Dedifferentiated amniotic fluid mesenchymal stem cell (primary cell): ENCODE measurements around the gene TRDMT1.

ENCODE experiments used
- DNase-seq: peaks from one replicate; pipeline ENCODE4 v3.0.0-alpha.2; 2016; ENCODE audit errors: extremely low spot score

The TRDMT1 gene, protein sequence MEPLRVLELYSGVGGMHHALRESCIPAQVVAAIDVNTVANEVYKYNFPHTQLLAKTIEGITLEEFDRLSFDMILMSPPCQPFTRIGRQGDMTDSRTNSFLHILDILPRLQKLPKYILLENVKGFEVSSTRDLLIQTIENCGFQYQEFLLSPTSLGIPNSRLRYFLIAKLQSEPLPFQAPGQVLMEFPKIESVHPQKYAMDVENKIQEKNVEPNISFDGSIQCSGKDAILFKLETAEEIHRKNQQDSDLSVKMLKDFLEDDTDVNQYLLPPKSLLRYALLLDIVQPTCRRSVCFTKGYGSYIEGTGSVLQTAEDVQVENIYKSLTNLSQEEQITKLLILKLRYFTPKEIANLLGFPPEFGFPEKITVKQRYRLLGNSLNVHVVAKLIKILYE

DNA sequence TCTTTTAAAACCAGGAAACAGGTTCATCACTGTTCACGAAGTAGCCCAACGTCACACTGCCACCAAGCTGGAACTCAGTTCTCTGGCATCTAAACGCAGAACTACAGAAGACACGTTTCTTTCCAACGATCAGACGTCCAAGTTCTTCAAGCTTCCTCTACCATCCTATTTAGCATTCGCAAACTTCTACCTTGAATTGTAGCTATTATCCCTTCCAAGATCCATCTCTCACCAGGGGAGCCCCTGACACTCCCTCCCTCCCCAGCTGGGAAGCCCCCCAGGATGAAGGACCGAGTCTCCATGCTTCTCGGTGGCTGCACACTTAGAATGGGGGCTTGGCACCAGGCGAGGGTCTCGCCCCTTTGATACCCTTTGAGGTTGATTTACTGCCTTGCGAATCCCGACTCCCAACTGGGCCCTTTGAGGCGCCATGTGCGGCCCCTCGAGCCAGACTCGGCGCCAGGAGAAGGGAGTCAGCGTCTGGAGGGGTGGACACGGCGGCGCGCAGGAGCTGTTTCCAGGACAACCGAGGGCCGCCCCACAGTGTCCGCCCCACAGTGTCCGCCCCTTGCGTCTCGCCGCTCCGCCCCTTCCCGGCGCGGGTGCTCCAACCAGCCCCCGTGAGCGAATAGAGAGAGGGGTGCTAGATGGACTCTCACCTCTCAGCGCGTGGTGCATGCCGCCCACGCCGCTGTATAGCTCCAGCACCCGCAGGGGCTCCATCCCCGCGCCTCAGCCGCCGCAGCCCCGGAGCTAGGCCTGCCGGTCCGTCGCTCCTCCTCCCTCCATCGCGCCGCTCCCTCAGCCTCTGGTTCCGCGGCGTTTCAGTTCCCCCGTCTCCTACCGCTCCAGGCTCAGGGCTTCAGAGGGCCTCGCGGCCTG is at the start of gene TRDMT1:
Gene TRDMT1, minus strand, starts transcription at position 761 of the 882 bp plus-strand sequence. Its CDS starts 38 bp downstream, at position 723.
- peak; percentile 88 for DNase-seq

DNA sequence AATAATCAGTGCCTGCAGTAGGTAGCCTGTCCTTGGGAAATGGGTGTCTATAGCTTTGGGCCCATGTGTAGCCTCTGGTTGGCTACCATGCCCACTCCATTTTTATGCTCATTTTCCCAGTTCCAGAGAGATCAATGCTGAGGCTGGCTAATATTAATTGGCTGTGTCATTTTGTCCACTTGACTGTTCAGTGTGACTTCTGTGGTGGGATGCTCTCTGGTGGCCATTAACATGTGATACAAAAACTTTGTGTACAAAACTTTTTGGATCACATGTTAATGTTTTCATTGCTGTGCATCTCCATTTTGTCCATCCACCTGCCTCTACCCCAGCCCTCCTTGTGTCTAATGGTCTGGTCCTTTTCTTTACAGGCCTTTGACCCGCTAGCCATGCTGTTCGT is 49.3 kb upstream of the TRDMT1 start:
- DNase-seq = no peak

DNA sequence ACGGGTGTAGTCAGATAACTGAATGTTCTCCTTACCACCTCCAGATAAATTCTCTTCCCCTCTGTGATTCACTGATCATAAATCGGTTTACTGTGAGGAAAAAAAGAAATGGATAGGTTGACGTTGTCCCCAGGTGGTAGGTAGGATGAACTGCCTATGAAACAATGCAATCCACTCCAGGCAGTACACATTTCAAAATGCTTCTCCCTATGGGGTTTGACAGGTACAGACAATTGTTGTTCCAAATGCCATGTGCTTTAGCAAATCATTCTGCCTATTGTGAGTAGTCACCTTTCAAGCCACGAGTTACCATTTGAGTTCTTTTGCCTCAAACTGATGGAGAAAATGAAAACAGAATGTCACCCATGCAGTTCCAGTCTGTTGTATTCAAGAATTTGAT is 48.3 kb upstream of the TRDMT1 start:
- no peak for DNase-seq

DNA sequence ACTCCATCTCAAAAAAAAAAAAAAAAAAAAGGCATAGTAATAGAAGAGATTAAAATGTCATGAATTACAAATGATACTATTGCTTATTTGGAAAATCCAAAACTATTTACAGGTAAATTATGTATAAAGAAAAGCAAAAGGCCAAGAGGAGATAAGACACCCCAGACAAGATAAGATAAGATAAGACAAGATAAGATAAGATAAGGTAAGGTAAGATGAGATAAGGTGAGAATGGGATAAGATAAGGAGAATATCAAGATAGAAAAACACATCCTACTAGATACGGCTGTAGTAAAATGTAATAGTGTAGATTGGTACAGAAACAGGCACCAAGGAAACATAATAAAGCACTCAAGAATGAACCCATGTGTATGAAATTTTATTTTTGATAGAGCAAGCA is 47.5 kb upstream of the TRDMT1 start:
- no peak for DNase-seq

DNA sequence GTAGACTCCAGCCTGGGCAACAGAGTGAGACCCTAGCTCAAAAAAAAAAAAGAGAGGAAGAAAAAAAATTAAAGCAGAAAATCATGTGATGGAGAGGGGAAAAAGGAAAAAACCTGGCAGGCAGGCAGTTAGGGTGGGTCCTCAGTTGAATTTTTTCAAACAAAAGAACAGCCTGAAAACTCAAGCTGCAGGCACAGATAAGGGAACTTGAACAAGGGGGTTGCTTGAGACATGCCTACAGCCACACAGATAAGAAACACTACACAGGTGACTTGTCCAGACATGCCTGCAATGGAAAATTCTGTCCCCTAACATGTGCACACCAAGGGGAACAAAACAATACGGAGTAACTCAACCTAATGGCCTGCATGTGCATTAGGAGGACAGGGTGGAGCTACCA is 45.7 kb upstream of the TRDMT1 start:
- no peak for DNase-seq

DNA sequence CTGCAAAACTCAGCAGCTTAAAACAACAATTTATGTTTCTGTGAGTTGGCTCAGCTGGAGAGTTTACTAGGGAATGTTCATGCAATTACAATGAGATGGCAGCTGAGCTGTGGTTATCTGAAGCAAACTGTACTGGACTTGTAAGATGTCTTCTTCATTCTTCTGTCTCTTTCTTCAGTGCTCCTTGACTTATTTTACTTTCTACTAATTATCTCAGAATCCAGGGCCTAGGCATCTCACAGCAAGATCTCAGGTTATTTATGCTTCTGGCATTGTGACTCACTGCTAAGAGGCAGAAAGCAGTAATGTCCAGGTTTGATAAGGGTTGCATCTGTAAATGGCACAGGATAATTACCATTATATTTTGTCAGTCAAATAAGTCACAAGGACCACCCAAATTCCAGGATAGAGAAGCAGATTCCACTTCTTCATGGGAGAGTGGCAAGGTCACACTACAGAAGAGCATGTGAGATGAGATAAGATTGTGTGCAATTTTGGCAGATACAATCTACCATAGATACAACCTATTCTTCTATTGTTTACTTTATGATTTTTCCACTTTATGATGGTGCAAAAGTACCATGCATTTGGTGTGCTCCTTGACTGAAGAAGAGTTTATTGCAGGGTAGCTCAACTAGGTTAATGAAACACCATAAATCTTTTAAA is 43.4 kb upstream of the TRDMT1 start:
- no peak for DNase-seq

DNA sequence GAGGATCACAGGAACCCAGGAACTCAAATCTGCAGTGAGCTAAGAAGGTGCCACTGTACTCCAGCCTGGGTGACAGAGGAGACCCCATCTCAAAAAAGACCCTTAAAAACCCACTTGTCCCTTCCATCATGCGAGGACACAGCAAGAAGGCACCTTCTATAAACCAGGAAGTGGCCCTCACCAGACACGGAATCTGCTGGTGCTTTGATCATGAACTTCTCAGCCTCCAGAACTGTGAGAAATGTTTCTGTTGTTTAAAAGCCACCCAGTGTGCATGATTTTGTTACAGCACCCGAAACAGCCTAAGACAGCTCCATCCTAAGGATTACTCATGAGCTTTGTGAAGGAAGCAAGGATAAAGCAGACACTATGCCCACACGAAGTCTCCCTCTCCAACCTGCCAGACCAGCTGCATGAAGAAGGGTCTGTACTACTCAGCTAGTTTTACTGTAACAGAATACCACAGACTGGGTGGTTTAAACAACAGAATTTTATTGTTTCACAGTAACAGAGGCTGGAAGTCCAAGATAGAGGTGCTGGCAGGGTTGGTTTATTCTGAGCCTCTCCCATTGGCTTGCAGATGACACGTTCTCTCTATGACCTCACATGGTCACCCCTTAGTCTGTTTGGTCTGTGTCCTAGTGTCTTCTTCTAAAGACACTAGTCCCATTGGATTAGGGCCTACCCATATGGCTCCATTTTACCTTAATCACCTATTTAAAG is 40.3 kb upstream of the TRDMT1 start:
- no peak for DNase-seq

DNA sequence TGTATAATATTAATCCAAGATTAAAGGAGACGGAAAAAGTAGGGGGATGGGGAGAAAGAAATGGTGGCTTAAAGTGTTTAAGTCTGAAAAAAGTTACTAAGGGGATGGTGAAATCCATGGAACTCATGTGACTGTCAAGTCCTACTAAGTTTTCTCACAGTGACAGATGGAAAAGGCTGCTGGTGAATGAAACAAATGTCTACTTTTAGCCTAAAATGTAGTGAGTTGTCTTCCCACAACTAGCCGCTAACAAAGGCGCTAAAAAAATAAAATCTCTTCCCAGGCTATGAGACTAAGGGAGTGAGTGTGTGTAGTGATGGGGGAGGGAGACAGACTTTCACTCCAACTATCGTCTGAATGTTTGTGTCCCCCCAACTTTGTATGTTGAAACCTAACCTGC is 39.1 kb upstream of the TRDMT1 start:
- DNase-seq = no peak

DNA sequence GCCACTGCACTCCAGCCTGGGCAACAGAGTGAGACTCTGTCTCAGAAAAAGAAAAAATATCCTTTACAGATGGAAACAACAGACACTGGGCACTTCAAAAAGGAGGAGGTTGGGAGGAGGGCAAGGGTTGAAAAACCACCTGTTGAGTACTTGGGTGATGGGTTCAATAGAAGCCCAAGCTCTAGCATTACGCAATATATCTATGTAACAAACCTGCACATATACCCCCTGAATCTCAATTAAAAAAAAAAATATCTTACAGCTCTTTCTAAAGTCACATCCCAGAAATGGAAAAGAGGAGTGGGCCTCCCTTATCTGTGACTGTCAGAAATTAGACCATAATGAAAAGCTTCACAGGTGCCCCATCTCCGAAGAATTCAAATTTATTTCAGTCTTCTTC is 38.6 kb upstream of the TRDMT1 start:
- DNase-seq = no peak

DNA sequence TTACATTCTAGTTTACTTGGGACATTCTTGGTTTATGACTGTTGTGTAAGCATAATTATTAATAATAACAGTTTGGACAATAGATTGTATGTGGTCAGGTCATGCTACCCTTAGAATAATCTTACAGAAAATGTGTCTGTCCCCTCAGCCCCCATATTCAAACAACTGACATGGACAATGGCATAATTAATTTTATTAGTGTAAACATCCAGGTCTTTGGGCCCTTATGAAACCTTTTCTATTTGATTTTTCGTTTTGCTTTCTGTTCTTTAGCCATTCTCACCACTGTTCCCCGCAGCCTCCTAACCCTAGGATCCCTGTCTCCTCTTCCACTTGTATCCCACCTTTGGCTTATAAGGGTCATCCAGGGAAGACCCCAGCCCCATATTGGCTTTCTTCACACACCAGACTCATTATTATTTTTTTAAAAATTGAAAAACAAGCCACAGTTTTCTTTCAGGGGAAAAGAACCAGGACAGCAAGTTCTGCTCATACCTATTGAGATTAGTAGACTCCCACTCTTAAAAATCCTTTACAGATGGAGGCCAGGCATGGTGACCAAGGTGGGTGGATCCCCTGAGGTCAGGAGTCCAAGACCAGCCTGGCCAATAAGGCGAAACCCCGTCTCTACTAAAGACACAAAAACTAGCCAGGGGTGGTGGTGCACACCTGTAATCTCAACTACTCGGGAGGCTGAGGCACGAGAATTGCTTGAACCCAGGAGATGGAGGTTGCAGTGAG is 38.0 kb upstream of the TRDMT1 start:
- no peak for DNase-seq

DNA sequence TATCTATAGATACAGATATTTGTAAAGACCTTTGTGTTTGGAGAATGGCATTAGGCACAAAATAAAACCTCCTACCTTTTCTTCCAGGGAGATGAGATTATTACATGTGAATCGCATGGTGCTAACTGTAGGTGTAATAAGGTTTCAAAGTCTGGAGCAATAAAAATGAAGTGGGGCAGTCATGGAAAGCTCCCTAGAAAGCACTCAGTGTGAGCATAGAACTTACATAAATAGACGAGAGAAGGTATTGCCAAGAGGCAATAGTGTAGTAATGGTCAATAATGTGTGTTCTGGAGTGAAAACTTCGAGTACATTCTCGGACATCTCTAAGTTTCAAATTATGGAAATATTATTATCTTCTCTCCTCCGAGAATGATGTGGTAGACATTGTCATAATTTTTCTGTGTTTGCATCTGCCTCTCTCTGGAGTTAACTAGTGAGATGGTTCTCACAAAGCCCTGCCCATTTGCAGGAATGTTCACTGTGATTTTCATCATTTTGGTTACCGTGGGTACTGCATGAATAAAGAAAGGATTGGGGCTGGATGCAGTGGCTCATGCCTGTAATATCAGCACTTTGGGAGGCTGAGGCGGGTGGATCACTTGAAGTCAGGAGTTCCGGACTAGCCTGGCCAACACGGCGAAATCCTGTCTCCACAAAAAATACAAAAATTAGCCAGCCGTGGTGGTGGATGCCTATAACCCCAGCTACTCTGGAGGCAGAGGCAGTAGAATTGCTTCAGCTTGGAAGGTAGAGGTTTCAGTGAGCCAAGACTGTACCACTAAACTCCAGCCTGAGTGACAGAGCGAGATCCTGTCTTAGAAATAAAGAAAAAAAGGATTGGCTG is 37.2 kb upstream of the TRDMT1 start:
- peak; percentile 79 for DNase-seq

DNA sequence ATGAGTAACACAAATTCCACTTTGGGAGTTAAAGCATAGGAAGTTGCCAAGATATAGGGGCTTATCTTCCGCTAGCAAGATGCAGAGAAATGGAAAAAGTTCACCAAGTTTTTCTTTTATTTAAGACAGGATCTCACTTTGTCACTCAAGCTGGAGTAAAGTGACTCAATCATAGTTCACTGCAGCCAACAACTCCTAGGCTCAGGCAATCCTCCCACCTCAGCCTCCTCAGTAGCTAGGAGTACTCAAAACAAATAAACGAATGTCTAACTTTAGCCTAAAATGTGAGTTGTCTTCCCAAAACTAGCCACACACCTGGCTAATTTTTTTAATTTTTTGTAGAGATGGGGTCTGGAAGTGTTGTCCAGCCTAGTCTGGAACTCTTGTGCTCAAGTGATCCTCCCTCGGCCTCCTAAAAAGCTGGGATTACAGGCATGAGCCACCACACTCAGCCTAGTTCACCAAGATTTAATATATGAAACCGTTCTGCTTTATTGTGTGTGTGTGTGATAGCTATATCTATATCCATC is 36.5 kb upstream of the TRDMT1 start:
- DNase-seq = peak; percentile 46

DNA sequence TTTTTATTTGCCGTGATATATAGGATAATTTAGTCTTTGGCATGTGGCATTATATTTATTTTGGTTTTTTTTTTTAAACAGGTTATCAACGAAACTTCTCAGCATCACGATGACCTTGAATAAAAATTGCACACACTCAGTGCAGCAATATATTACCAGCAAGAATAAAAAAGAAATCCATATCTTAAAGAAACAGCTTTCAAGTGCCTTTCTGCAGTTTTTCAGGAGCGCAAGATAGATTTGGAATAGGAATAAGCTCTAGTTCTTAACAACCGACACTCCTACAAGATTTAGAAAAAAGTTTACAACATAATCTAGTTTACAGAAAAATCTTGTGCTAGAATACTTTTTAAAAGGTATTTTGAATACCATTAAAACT is 35.7 kb upstream of the TRDMT1 start:
- DNase-seq = no peak

DNA sequence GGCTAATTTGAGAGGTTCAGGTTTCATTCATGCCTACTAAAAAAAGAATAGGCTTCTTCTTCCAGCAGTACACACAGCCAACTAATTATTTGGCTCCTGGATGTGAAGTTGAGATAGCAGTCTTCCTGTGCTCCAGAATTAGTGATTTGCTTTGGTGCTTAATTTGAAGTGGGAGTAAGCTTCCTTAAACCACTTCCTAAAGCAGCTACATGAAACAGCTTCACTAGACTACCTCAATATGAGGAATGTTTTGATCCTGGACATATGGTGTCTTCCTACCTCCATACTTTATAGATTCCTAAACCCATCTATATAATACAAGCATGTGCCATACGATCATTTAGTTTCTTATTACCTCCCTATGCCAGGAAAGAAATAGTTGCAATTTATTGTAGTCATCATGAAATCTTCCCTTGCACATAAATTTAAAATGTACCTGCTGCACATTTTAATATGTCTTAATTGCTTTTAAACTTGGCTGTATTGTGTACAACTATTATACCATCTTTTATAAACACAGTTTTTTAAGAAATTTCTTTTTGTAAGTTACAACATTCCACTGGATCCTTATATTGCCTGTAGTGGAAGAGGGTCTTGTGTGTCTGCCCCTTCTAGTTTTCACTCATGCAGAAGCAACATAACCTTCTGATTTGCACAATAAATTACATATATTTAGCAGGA is 35.1 kb upstream of the TRDMT1 start:
- no peak for DNase-seq

DNA sequence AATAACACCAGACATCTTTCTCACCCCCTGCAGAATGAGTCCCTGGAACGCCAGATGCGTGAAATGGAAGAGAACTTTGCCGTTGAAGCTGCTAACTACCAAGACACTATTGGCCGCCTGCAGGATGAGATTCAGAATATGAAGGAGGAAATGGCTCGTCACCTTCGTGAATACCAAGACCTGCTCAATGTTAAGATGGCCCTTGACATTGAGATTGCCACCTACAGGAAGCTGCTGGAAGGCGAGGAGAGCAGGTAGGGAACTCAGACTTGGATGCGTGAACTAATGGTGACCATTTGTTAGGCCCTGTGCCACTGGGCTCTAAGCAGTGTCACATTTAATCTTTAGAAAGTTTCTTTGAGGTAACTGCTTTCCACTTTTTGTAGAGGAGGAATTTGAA is 33.7 kb upstream of the TRDMT1 start:
- DNase-seq = no peak

DNA sequence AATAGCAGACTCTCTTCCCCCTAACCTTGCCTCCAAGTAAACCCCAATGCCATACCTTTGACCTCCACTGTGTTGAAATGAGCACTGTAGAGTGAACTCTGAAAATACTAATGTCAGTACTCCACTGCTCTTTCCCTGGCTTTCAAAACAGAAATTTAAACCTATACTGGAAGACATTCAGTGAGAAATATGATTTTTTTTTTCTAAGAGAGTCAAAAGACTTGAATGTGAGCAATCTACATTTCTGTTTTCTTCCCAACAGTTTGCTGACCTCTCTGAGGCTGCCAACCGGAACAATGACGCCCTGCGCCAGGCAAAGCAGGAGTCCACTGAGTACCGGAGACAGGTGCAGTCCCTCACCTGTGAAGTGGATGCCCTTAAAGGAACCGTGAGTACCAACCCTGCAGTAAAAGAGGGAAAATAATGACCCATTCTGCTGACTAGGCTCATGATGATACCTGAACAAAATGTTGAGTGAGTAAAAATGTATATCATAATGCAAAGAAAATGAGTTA is 33.0 kb upstream of the TRDMT1 start:
- DNase-seq = no peak

DNA sequence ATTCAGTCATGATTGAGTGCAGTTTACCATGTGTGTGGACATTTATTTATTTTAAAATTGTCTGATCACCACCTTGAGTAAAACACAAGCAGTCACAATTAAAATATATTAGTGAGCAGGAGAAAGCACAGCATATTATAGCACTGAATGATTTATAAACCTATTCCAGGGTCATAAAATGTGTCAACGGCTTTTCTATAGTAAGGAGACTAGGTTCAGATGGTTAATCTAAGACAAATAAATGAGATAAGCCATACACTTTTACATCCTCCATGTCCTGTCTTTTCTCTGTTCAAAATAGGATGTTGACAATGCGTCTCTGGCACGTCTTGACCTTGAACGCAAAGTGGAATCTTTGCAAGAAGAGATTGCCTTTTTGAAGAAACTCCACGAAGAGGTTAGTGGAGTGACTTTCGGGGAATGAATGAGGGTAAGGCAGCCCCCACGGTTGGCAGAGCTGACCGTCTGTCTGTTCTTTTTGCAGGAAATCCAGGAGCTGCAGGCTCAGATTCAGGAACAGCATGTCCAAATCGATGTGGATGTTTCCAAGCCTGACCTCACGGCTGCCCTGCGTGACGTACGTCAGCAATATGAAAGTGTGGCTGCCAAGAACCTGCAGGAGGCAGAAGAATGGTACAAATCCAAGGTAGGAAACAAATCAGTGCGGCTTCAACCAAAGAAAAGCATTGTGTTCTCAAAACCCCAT is 32.0 kb upstream of the TRDMT1 start:
- no peak for DNase-seq

DNA sequence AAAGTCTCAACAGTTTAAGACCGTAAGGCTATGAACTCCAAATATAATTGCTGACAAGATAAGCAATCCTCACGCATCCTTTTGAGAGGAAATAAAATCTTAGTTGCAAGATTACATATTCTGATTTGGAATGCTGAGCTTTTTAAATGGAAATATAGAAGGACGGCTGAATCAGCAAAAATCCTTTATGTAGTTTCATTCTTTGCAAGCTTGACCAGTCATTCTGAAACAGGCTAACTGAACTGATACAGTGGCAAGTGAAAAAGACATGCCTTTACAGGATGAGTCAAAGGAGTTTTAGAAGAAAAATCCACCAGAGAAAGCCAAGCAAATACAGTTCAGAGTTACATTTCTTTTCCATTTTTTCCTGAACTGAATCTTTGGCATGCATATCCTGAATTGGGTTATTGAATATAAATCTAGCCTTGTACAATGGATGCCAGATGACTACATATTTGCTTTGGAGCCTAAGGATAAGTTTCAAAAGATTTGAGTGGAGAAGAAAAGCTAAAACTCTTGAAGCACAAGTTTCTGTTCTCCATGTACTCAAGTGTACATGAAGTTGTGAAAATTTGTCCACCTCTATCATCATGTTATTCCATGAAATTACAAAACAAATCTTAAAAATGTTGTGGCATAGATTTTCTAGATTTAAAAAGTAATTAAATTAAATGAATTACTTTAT is 30.9 kb upstream of the TRDMT1 start:
- DNase-seq = no peak
